ENCODE measurements around the gene ZNF512B. TPM values are rescaled to one million over a fixed set of nuclear protein-coding genes. Genes with fewer than 3 reads are reported as not detected.
"Not testable (repeated sequence)": the region's sequence is repeated elsewhere in the genome, so short reads cannot be mapped to it uniquely, and the experiment has no call there.

ZNF512B gene
- total RNA-seq, 3 donors from 2014 or later = 19.8 to 21.0 (median 20.2) TPM

DNA sequence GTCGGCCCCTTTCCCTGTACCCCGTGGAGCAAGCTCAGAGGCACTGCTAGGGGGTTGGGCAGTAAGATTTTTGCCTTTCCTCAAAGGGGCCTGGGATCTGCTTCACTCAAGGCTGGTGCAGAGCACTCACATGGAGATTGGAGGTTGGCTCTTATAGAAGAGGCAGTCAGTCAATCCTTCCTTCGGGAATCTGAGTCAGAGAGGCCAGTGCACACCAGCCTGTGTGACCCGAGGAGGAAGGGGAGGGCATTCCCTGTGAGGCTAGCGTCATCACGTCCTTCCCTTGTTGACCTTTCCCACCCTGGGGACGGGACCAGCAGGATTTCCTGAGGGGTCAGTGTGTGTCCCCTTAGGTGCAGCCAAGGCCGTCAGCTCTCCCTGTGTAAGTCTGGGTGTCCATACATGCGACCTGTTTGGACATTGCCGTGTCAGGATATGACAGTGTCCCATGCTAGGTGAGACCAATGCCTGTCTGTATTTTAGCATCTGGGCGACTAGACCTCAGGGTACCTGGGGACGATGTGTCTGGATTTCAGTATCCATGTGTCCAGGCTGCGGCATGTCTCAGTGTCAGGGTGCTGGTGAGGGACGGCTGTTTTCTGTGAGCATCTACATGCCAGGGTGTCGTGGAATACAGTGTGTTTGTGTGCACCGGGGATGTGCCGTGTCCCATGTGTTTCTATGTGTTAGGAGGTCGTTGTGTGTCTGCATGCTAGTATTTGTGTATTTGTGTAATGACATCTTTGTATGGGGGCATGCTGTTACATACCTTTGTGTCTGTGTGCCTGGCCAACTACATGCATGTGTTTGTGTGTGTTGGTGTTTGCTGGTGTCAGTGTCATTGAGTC, 2.8 kb upstream of the ZNF512B start:
- ATAC-seq = no peak
- Mint-ChIP-seq H3K4me1 (ENCODE audit: low read depth) (peaks cover 36% of the 10 kb centered on the region), H3K36me3 (ENCODE audit: insufficient read depth) (peaks cover 10% of the 10 kb centered on the region), H3K27me3 (ENCODE audit: low read depth) (no peaks in the 10 kb centered on the region), H3K9me3 (no peaks in the 10 kb centered on the region), H3K4me3 (no peak overlapping the region)
- no peak for DNase-seq

DNA sequence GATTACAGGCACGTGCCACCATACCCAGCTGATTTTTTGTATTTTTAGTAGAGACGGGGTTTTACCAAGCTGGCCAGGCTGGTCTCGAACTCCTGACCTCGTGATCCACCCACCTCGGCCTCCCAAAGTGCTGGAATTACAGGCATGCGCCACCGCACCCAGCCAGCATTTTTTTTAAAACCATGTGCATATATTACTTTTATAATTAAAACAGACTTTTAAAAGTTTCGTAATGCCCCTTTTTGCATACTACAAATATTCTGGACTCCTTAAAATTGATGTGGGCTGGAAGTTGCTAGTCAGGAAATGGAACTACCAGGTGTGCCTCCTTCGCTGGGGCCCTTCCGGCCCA, 2.2 kb upstream of the ZNF512B start:
- Mint-ChIP-seq H3K4me1 (ENCODE audit: low read depth) (peaks cover 30% of the 10 kb centered on the region), H3K36me3 (ENCODE audit: insufficient read depth) (peaks cover 10% of the 10 kb centered on the region)
- not testable (repeated sequence) for ATAC-seq; DNase-seq; H3K4me3 Mint-ChIP-seq; H3K9me3 Mint-ChIP-seq; H3K27me3 Mint-ChIP-seq (ENCODE audit: low read depth)

DNA sequence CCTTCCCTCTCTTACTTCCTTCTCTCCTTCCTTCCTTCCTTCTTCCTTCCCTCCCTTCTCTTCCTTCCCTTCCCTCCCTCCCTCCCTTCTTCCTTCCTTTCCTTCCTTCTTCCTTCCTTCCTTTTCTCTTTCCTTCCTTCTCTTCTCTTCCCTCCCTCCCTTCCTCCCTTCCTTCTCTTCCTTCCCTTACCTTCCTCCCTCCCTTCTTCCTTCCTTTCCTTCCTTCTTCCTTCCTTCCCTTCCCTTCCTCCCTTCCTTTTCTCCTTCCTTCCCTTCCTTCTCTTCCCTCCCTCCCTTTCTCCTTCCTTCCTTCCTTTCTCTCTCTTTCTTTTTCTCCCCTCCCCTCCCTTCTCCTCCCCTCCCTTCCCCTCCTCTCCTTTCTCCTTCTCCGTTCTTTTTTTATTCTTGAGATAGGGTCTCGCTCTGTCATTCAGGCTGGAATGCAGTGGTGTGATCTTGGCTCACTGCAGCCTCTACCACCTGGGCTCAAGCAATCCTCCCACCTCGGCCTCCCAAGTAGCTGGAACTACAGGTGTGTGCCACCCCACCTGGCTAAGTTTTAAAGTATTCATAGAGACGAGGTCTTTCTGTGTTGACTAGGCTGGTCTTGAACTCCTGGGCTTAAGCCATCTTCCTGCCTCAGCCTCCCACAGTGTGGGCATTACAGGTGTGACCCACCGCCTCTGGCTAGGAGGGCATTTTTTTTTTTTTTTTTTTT, 1.1 kb upstream of the ZNF512B start:
- Mint-ChIP-seq H3K4me3 (peak overlapping the region; percentile 69), H3K4me1 (ENCODE audit: low read depth) (peaks cover 21% of the 10 kb centered on the region), H3K36me3 (ENCODE audit: insufficient read depth) (peaks cover 6% of the 10 kb centered on the region), H3K27me3 (ENCODE audit: low read depth) (no peaks in the 10 kb centered on the region), H3K9me3 (no peaks in the 10 kb centered on the region)
- DNase-seq (no peak), ATAC-seq (no peak)

DNA sequence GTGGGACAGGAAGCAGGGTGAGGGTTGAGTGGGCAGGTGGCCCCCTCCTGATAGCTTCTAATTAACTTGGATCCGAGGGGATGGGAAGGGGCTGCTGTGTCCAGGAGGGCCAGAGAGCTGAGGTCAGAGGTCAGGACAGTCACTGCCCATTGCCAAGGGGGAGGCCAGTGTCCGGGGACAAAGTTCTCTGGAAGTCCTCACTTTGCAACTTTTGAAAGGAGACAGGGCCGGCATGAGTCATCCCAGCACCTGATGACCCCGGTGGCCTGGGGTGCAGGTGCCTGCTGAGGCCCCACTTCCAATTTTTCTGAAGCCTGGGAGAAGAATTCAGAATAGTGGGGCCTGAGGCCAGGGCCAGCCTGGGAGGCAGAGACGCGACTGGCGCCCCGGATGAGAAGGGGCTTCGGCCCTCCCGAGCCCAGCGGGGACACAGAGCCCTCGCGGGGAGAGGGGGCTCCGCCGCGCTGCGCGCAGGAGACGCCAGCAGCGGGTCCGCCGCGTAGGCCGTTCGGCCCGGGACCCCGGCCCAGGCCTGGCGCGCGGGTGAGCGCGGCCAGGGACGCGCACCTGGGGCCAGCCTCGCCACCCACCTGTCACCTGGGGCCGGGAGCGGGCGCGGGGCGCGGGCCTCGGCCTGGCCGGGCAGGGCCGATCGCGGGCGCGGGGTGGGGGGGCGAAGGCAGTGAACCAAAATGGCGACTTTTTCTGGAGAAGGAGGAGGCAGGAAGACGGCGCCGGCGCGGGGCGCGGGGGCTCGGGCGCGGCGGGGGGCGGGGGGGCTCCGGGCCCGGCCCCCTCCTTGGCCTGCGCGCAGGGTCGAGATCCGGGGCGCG, 586 bp downstream of the ZNF512B start:
- no peak for DNase-seq
- Mint-ChIP-seq H3K4me1 (ENCODE audit: low read depth) (peaks cover 18% of the 10 kb centered on the region), H3K9me3 (no peaks in the 10 kb centered on the region), H3K36me3 (ENCODE audit: insufficient read depth) (peaks cover 2% of the 10 kb centered on the region), H3K4me3 (peak overlapping the region; percentile 83), H3K27me3 (ENCODE audit: low read depth) (no peaks in the 10 kb centered on the region)
- peak; percentile 39 to 46 for ATAC-seq

DNA sequence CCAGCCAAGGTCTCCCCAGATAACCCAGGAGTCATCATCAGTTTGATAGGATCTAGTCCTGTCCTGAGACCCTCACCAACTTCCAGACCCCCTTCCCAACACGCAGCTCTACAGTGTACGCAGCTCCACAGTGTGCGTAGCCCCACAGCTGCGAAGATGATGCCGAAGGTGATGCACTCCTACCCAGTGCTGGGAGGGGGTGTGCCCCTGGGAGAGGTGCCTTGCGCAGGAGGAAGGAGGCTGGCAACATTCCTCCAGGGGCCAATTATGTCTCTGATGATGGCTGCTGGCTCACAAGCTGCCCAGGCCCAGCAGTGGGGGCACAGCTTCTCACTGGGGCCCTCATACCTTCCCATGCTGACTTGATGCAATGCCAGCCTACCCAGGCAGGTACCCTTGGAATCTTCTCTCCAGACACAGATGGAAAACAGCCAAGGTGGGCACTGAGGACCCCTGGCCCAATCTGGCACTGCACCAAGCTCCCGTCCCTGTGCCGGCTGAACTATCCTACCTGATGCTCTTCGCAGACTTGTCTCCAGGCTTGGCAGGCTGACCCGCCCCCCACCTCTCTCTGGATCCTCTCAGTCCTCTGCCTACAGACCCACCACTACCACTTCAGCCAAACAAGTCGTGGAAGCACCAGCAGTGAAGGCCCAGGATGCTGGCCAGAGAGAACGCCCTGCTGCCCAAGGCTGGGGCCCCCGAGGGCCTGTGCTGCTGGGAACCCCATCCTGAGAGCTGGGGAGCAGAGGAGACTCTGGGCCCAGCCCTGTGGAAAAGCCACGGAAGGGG, 1.4 kb downstream of the ZNF512B start:
- Mint-ChIP-seq H3K4me3 (peak overlapping the region; percentile 83), H3K36me3 (ENCODE audit: insufficient read depth) (no peaks in the 10 kb centered on the region)
- no peak for DNase-seq

DNA sequence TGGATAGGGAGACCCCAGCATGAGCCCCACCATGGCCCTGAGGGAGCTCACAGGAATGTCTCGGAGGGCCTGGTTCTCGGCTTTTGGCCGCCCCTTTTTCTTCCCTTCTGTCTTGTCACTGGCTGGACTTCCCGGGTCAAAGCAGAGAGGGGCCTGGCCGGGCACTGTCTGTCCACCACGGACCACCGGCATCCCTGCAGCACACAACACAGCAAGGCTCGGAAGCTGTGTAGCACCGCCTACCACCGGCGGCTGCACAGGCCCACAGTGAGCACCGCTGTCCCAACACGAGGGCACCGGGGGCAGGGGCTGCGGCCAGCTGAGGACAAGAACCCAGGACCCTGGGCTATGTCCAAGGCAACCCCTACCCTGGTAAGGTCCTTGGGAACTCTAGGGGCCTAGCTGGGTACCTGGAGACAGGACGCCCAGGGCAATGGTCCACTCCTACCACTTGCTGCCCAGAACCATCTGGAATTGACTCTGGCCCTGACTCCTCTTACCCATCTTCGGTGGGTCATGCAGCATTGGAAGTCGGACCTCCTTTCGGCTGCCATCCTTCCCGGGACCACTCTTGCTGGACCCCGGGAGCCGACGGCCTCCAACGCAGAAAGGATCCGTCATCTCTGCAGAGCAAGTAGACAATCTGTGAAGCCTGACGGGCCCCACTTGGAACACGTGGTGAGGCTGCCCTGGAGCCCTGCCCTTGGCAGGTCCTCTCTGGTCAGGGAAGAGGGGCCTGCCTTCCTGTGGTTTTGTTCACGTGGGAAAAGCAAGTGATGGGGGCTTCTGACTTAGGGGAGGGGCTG, 2.2 kb downstream of the ZNF512B start:
- Mint-ChIP-seq H3K4me3 (peak overlapping the region; percentile 43), H3K36me3 (ENCODE audit: insufficient read depth) (peaks cover 2% of the 10 kb centered on the region), H3K4me1 (ENCODE audit: low read depth) (peaks cover 12% of the 10 kb centered on the region), H3K27me3 (ENCODE audit: low read depth) (no peaks in the 10 kb centered on the region), H3K9me3 (no peaks in the 10 kb centered on the region)
- ATAC-seq (no peak), DNase-seq (no peak)

More for the DNA sequence above, 1.4 kb downstream of the ZNF512B start:
- no peaks in the 10 kb centered on the region for H3K27me3 Mint-ChIP-seq (ENCODE audit: low read depth)
- H3K4me1 Mint-ChIP-seq (ENCODE audit: low read depth) = peaks cover 13% of the 10 kb centered on the region
- no peaks in the 10 kb centered on the region for H3K9me3 Mint-ChIP-seq
- ATAC-seq = no peak

DNA sequence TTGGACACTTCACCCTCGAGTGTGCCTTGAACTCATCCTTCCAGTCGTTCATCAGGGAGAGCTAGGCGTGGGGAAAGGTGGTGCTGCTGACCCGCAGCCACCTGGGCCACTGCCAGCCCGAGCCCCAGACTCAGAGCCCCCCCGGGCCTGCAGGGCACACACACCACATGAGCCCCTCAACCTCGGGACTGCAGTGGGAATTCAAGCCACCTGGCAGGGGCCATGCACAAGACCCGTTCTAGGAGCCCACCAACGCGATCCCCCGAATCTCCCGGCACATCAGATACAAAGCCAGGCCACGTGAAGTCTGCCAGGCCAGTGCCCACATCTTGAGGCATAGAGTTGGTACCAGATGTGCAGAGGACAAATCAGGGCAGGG, 2.8 kb downstream of the ZNF512B start:
- no peak for ATAC-seq
- Mint-ChIP-seq H3K36me3 (ENCODE audit: insufficient read depth) (peaks cover 2% of the 10 kb centered on the region), H3K27me3 (ENCODE audit: low read depth) (no peaks in the 10 kb centered on the region), H3K4me3 (no peak overlapping the region), H3K4me1 (ENCODE audit: low read depth) (peaks cover 12% of the 10 kb centered on the region), H3K9me3 (no peaks in the 10 kb centered on the region)
- no peak for DNase-seq

DNA sequence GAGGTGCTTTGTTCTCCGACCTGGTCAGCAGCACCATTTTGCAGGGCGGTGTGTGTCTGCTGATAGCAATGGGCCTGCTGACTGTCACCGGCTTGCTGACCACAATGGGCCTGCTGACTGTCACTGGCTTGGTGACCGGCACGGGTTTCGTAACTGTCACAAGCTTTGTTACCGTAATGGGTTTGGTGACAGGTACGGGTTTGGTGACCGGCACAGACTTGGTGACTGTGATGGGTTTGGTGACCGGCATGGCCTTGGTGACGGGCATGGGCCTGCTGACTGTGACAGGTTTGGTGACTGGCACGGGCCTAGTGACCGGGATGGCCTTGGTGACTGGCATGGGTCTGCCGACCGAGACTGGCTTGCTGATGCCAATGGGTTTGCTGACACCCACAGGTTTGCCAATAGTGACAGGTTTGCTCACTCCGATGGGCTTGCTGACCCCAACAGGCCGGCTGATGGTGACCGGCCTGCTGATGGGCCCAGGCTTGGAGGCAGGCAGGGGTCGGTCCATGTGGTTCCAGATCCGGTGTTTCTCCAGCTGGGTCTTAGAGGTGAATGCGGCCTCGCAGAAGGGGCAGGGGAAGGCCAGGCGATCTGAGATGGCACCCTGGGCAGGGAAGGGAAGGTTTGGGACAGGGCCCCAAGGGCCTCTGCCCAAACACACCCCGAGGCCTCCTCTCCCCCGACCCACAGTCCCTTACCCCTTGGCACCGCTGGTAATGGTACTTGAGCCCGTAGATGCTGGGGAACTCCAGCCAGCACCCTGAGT, 3.4 kb downstream of the ZNF512B start:
- Mint-ChIP-seq H3K4me3 (no peak overlapping the region), H3K9me3 (no peaks in the 10 kb centered on the region), H3K27me3 (ENCODE audit: low read depth) (no peaks in the 10 kb centered on the region), H3K4me1 (ENCODE audit: low read depth) (peaks cover 12% of the 10 kb centered on the region), H3K36me3 (ENCODE audit: insufficient read depth) (peaks cover 2% of the 10 kb centered on the region)
- no peak for ATAC-seq
- DNase-seq = no peak

DNA sequence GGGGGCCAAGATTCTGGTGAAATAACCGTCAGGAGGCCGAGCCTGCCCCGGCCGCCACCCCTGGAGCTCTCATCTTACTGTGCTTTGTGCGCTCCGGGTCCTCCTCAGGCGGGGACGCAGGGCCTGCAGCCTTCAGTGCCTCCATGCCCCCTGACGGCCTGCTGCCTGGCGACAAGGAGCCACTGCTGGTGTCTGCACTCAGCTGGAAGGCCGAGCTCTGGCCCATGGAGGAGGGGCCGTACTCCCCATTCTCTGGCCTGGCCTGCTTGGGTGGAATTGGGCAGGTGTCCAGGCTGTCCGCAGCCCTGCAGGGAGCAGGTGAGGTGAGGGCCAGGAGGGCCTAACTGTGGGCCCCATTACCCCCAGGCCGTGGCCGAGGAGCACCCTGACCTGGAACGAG, 5.3 kb downstream of the ZNF512B start:
- Mint-ChIP-seq H3K27me3 (ENCODE audit: low read depth) (no peaks in the 10 kb centered on the region), H3K36me3 (ENCODE audit: insufficient read depth) (peaks cover 2% of the 10 kb centered on the region), H3K9me3 (no peaks in the 10 kb centered on the region), H3K4me3 (no peak overlapping the region), H3K4me1 (ENCODE audit: low read depth) (peaks cover 10% of the 10 kb centered on the region)
- ATAC-seq = no peak
- no peak for DNase-seq

DNA sequence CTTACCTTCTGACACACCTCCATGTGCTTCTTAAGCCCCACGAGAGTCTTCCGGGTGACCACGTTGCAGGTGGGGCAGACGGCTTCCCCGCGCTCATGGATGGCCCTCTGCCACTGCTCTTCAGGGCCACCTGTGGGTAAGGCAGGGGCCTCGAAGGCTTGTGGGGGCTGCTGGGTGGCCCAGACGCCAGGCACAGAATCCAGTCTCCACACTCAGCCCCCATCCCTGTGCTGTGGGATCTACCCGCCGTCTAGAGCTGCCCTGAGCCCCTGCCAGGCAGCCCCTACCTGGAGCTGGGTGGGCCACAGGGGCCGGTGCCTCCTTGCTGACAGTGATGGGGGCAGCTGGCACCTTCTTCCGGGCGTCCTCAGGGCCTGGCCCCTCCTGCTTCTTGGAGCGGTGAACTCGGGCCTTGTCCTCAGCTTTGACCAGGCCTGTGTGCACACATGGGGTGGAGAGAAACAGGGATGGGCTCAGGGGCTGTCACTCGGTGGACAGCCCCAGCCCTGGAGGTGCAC, 5.9 kb downstream of the ZNF512B start:
- H3K27me3 Mint-ChIP-seq (ENCODE audit: low read depth) = no peaks in the 10 kb centered on the region
- DNase-seq (no peak), ATAC-seq (no peak)
- no peak overlapping the region for H3K4me3 Mint-ChIP-seq
- H3K9me3 Mint-ChIP-seq = no peaks in the 10 kb centered on the region
- peaks cover 8% of the 10 kb centered on the region for H3K4me1 Mint-ChIP-seq (ENCODE audit: low read depth)
- H3K36me3 Mint-ChIP-seq (ENCODE audit: insufficient read depth) = peaks cover 2% of the 10 kb centered on the region

DNA sequence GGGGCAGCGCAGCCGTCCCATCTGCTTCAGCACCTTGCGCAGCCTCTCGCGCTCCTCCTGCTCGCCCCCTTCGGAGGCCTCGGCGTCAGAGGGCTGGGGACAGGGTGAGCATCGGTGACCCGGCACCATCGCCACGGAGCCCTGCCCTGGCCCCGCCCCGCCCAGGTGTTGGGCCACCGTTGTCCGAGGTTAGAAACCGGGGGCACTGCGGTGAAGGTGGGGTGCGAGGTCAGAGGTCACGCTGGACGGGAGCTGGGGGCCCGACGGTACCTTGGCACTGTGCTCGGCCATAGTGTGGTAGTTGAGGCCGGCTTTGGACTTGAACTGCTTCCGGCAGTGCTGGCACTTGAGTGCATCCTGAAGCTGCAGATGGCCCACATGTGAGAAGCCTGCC, 6.4 kb downstream of the ZNF512B start:
- Mint-ChIP-seq H3K4me3 (no peak overlapping the region), H3K27me3 (ENCODE audit: low read depth) (no peaks in the 10 kb centered on the region), H3K9me3 (no peaks in the 10 kb centered on the region), H3K36me3 (ENCODE audit: insufficient read depth) (peaks cover 2% of the 10 kb centered on the region), H3K4me1 (ENCODE audit: low read depth) (peaks cover 4% of the 10 kb centered on the region)
- ATAC-seq (no peak), DNase-seq (no peak)

DNA sequence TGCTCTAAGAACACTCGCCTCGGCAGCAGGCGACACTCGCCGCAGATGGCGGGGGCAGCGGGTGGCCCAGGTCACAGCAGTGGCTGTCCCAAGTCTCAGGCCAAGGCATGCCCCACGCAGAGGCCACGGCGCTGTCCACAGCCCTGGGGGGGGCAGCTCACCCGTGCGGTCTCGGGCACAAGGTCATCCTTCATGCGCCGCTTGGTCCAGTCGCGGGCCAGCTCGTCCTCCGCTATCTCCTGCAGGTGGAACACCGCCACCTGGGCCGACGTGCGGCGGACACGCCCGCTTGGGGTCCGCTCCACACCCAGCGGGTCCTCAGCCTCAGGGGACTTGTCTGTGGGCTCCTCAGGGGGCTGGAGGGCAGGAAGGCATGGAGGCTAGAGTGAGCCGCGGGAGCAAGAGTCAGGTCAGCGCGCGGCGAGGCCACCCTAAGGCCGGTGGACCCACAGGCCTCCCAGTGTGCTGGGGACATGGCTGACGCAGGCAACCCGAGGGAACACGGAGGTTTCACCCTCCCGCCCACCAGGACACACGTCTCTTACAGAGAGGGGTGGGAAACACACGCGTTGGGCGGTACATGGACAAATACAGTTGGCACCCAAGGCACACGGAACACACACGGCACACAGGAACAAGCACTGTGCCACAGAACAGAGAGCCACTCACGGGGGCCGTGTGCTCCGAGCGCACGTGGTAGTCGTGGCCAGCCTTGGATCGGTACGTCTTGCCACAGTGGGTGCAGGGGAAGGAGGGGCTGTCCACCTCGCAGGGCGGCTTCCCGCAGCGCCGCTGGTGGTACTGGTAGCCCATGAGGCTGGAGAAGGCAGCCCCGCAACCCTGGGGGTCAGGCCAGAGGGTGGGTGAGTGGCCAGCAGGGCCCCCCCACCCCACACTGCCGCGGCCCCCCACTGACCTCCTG, 7.0 kb downstream of the ZNF512B start:
- Mint-ChIP-seq H3K4me1 (ENCODE audit: low read depth) (peaks cover 4% of the 10 kb centered on the region), H3K27me3 (ENCODE audit: low read depth) (no peaks in the 10 kb centered on the region), H3K4me3 (no peak overlapping the region), H3K36me3 (ENCODE audit: insufficient read depth) (peaks cover 2% of the 10 kb centered on the region), H3K9me3 (no peaks in the 10 kb centered on the region)
- ATAC-seq (no peak), DNase-seq (no peak)
